Skin of body (tissue), 2 donors: ENCODE data around the gene PPDPF. TPM values are rescaled to one million over a fixed set of nuclear protein-coding genes. Genes with fewer than 3 reads are reported as not detected.
"Not testable (repeated sequence)": the region's sequence is repeated elsewhere in the genome, so short reads cannot be mapped to it uniquely, and the experiment has no call there.

ENCODE experiments used
- DNase-seq: peaks from one replicate; lab custom pipeline; 2025; lab: John Stamatoyannopoulos, UW
- total RNA-seq: library from RNA; depleted of rRNA; stranded (reverse); fragments of >200 nt; gene quantifications from one replicate; pipeline ENCODE4 v1.2.3, GENCODE V29; 2014

The PPDPF gene
- total RNA-seq, 1 donor from 2014 or later, result 30.8 TPM

DNA sequence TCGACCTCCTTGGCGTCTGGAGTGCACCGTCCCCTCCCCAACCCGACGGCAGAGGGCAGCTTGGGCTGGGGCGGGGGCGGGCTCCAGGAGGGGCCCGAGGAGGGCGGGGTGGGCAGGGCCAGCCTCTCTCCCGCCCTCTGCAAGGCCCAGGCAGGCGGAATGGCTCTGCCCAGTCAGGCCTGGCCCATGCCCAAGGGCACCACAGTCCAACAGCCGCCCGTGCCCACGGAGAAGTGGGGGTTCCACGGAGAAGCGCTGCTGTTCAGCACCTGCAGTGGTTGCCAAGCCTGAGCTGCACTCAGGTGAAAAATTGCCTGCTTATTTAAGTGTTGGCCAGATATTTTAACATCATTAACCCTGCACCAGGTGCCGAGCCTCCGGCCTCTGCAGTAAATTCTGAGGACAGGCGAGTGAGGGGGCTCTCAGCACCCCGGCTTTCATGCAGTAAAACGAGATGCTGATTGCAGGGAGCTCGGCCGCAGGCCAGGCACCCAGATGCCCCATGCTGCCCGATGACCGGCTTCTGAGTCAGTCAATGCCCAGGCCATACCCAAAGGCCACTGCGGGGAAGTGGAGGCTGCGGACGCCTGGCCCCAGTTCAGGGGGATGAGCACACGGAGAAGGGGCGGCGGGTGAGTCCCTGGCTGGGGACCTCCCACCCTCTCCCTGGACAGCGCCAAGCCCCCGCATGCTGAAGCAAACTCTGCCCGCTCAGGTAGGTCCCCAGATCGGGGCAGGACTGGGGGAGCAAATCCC is 27.3 kb downstream of the PPDPF start, which contains the start of gene SRMS:
Gene SRMS, minus strand, starts transcription at position 25 of the 756 bp plus-strand sequence. CDS start 286 bp downstream, outside the sequence.
- DNase-seq, result no peak

DNA sequence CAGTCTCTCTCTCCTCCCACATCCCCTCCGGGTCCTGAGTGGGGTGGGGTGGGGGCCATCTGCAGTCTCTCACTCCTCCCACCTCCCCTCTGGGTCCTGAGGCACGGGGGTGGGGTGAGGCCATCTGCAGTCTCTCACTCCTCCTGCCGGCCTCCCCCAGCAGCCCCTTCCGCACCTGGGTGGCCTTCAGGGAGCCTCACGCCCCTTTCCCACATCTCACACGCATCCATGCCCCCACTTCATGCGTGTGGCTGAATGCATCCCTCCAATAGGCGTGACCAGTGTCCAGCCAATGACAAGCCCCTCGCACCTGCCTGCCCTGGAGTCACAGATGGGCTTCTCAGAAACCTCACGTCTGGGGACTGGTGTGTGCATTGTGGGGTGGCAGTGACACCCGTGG is 28.0 kb downstream of the PPDPF start:
- DNase-seq, result no peak

DNA sequence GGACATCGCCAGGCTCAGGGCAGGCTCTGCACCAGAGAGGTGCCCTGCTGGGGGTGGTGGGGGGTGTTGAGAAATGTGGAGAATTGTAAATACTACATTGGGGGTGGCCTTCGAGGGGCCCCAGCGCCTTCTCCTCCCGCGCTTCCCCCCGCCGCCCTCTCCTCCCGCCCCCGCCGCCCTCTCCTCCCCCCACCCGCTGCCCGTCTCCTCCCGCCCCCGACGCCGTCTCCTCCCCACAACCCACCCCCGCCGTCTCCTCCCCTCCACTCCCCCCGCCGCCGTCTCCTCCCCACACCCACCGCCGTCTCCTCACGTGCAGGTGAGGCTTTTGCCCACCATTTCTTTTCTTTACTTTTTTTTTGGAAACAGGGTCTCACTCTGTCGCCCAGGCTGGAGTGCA is 28.5 kb downstream of the PPDPF start:
- DNase-seq, result no peak

- DNase-seq, result no peak
Measured at GRCh38 chr20:63549679-63550282, 29.2 kb downstream of the PPDPF start.

GRCh38 chr20:63551068-63551467 is 30.5 kb downstream of the PPDPF start:
- no peak for DNase-seq

DNA sequence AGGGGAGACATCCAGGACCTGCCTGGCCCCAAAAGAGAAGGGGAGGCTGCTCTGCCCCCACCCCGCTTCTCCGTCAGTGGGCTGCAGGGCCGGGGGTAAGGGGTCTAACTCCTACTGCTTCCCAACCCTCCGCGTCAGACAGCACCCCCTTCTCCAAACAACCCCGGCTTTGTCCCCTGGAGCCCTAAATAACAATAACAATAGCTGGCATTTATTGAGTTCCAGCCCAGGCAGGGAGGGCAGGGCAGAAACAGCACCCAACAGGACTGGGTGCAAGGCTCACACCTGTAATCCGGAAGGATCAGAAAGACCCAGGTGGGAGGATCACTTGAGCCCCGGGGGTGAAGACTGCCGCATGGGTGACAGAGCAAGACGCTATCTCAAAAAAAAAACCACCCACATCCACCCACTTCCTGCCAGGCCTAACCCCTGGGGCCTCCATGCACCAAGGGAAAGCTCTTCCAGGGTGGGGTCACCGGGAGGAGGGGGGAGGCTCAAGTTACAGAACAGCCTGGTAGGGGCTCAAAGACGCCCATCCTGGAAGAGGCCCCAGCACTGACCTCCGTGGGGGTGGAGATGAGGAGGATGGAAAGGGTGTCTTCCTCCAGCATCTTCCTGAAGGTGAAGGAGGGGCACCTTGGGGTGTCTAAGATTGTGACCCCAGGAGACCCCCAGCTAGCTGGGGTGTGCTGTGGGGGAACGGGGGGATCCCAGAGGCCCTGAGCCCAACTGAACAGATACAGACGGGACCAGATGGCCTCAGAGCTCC is 32.1 kb downstream of the PPDPF start:
- no peak for DNase-seq

- peak; percentile 62 for DNase-seq
Measured at GRCh38 chr20:63553251-63553932, 32.8 kb downstream of the PPDPF start.

DNA sequence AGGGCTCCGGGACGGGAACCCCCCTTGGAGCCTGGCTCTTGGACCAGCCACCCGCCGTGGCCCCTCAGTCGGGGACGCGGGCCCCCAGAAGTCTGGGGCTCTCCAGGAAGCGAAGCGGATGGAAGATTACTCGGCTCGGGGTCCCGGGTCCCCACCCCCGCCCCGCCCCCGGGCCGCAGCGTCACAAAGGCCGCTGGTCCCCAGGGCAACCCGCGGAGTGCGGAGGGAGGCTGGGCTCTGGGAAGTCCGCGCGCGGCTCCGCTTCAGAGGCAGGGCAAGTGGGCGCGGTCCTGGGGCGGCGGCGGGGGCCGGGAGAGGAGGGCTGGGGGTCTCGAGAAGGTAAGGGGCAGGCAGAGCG is 33.3 kb downstream of the PPDPF start, which contains the start of gene FNDC11:
Gene FNDC11, plus strand, starts transcription at position 227 of the 358 bp plus-strand sequence. CDS start 1,505 bp downstream, outside the sequence.
- no peak for DNase-seq

- DNase-seq, result no peak
Measured at GRCh38 chr20:63554361-63555278, 34.1 kb downstream of the PPDPF start.

DNA sequence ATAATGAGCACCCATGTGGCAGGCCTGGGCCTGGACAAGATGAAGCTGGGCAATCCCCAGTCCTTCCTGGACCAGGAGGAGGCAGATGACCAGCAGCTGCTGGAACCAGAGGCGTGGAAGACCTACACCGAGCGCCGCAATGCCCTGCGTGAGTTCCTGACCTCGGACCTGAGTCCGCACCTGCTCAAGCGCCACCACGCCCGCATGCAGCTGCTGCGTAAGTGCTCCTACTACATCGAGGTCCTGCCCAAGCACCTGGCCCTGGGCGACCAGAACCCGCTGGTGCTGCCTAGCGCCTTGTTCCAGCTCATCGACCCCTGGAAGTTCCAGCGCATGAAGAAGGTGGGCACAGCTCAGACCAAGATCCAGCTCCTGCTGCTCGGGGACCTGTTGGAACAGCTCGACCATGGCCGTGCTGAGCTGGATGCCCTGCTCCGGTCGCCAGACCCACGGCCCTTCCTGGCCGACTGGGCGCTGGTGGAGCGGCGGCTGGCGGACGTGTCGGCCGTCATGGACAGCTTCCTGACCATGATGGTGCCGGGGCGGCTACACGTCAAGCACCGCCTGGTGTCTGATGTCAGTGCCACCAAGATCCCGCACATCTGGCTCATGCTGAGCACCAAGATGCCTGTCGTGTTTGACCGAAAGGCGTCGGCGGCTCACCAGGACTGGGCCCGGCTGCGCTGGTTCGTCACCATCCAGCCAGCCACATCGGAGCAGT is 35.3 kb downstream of the PPDPF start:
- DNase-seq, result no peak

GRCh38 chr20:63556873-63557478 is 36.4 kb downstream of the PPDPF start:
- DNase-seq, result no peak

DNA sequence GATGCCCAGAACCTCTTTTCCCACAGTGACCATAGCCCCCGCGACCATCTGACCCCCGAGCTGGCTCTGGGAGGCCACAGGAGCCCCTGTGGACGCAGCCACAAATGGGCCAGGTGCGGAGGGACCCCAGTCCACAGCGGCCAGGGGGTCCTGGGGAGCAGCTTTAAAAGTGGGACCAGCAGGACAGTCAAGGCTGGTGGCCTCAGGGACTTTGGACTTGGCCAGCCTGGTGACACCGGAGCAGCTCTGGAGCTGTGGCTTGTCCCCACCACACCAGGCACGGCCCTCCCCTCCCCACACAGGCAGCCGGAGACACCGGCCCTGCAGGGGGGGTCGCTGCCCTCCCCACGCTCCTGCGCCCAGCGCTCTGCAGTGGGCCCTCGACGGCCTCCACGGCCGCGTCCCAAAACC is 36.9 kb downstream of the PPDPF start:
- no peak for DNase-seq

- no peak for DNase-seq
Measured at GRCh38 chr20:63558804-63559484, 38.4 kb downstream of the PPDPF start.

GRCh38 chr20:63559485-63560332 is 39.1 kb downstream of the PPDPF start:
- DNase-seq, result not testable (repeated sequence)

DNA sequence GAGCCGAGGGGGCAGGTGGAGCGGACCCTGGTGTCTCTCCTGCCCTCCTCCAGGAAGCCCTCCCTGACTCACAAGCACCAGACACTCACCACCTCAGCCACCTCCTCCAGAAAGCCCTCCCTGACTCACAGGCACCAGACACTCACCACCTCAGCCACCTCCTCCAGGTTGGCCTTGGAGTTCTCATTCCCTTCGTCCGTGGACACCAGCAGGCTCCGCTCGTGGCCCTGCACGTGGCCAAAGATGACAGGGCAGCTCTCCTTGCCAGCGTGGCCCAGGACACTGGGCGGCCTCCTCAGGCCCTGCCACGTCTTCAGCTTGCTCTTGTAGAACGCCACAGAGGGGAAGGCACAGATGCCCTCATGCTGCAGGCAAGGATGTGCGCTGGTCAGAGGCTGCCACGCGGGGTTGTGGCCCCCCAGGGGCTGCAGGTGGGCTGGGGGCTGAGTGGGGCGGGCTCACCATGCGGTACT is 39.8 kb downstream of the PPDPF start:
- DNase-seq, result no peak

- DNase-seq, result no peak
Measured at GRCh38 chr20:63560856-63561609, 40.5 kb downstream of the PPDPF start.
